ENCODE measurements around the gene DDX60. TPM values are rescaled to one million over a fixed set of nuclear protein-coding genes. Genes with fewer than 3 reads are reported as not detected.

DDX60 gene
- total and polyA plus RNA-seq, 10 of the 15 experiments (the other 5 are each of a cell fraction or from before 2014, with no cell fraction given) = 2.7 to 28.4 (median 6.3) TPM

DNA sequence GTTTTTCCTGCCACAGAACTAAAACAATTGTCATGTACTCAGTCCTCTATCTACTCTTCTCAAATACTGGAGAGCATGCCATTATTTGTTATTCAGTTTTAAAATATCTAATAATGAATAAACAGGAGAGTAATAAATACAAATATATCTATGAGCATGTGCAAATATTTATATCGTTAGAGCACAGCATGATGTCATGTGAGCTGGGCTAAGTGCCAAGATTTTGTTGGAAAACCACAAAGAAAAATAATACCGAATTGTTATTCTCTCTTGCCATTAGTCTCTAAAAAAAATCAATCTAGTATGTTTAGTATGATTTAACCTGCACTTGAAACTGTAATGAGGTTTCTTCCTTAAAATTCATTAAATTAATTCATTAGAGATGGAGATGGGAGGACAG lies 97.3 kb downstream of the DDX60 start:
- in situ Hi-C loops (cut with MboI) (no loop called here), intact Hi-C loops (cut with micrococcal nuclease; ENCODE audit: unreplicated experiment) (no loop called here)
- WGBS (ENCODE audit: insufficient coverage, insufficient replicate concordance, low lambda C conversion rate, missing lambda C conversion rate) = 90% methylated on average over 2 of the region's 2 CpGs
- DNase-seq (ENCODE audit: low read depth, low spot score) = no peak
- BruUV-seq (replicated peaks) = no TSS peak
- RAD21 ChIA-PET (ENCODE audit: unreplicated experiment) = no interaction called here
- Histone ChIP-seq H4K20me1 (ENCODE audit: control insufficient read depth, insufficient read depth) (no peaks in the 10 kb centered on the region), H3K79me2 (ENCODE audit: control insufficient read depth, insufficient read depth, low read length) (no peaks in the 10 kb centered on the region), H2AFZ (ENCODE audit: control insufficient read depth, low read depth, low read length) (no peak overlapping the region), H3K27me3 (replicated peaks in 1 of 2; ENCODE audit: control insufficient read depth in 2 of 2, insufficient read depth in 2 of 2, low read length in 1 of 2) (no peaks in the 10 kb centered on the region), H3K4me1 (ENCODE audit: control insufficient read depth, insufficient read depth, low read length) (no peaks in the 10 kb centered on the region), H3K4me2 (ENCODE audit: control insufficient read depth, insufficient read depth) (no peak overlapping the region), H3K36me3 (ENCODE audit: control insufficient read depth in 2 of 2, insufficient read depth in 2 of 2, low read length in 1 of 2) (no peaks in the 10 kb centered on the region), H3K27ac (ENCODE audit: control insufficient read depth, insufficient read depth) (no peak overlapping the region), H3K9ac (ENCODE audit: control insufficient read depth, insufficient read depth, low read length) (no peak overlapping the region), H3K4me3 (no peak overlapping the region), H3K9me3 (replicated peaks; ENCODE audit: control insufficient read depth, insufficient read depth, low read length) (no peaks in the 10 kb centered on the region)
- TF ChIP-seq PAX8 (IDR thresholded peaks at IDR 0.05) (no peak), RCOR1 (conservative IDR thresholded peaks at IDR 0.05; ENCODE audit: low read depth, low read length) (no peak), POLR2A (IDR thresholded peaks at IDR 0.05; ENCODE audit: low read depth, low read length) (no peak), SUZ12 (IDR thresholded peaks at IDR 0.05; ENCODE audit: unreplicated experiment) (no peak), HDAC6 (IDR thresholded peaks at IDR 0.05; ENCODE audit: unreplicated experiment) (no peak), CEBPB (IDR thresholded peaks at IDR 0.05; ENCODE audit: borderline replicate concordance in 1 of 2, low read depth in 2 of 2, low read length in 2 of 2) (no peak), EED (IDR thresholded peaks at IDR 0.05; ENCODE audit: low read depth) (no peak), STAT3 (IDR thresholded peaks at IDR 0.05; ENCODE audit: low read depth, low read length) (no peak), CBFB (IDR thresholded peaks at IDR 0.05; ENCODE audit: low read depth) (no peak), MTA2 (IDR thresholded peaks at IDR 0.05; ENCODE audit: low read depth) (no peak), RBBP5 (conservative IDR thresholded peaks at IDR 0.05) (no peak), CBX5 (IDR thresholded peaks at IDR 0.05; ENCODE audit: low read depth) (no peak), SREBF2 (IDR thresholded peaks at IDR 0.05; ENCODE audit: low read length) (no peak), GATAD2B (conservative IDR thresholded peaks at IDR 0.05; ENCODE audit: low read depth) (no peak), ZBED1 (IDR thresholded peaks at IDR 0.05; ENCODE audit: borderline replicate concordance) (no peak)
- TF ChIP-seq, protein P1, sequence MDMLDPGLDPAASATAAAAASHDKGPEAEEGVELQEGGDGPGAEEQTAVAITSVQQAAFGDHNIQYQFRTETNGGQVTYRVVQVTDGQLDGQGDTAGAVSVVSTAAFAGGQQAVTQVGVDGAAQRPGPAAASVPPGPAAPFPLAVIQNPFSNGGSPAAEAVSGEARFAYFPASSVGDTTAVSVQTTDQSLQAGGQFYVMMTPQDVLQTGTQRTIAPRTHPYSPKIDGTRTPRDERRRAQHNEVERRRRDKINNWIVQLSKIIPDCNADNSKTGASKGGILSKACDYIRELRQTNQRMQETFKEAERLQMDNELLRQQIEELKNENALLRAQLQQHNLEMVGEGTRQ (IDR thresholded peaks at IDR 0.05; ENCODE audit: borderline replicate concordance, low read depth, low read length) = no peak
- POLR2A ChIA-PET = no interaction called here
- SMC1A ChIA-PET (ENCODE audit: uncharacterized antibody, unreplicated experiment) = interaction anchor here (1.2 kb wide), 1 partner anchor 641 kb away, joined by 3 read pairs; no protein-coding TSS in a partner anchor
- FAIRE-seq = no peak
- CTCF ChIA-PET = no interaction called here
- no peak for ATAC-seq
